Astrocyte of the cerebellum (primary cell): ENCODE data around the gene SORCS1.

Source experiments
- DNase-seq: peaks from one replicate; pipeline ENCODE4 v3.0.0-alpha.2; 2011; ENCODE audit warnings: low read depth
- H3K4me3 ChIP-seq: 2 replicates; pipeline ENCODE4 v1.5.1; 2011; ENCODE audit warnings: mild to moderate bottlenecking, low read depth, low read length, moderate library complexity
- in situ Hi-C: cut with HindIII; loops from 2 replicates; pipeline ENCODE4 v1.10.0; 2017; ENCODE audit warnings: low sequenced_read_pairs
- TF ChIP-seq, protein P1 (sequence below): IDR thresholded peaks from 2 replicates; pipeline ENCODE4 v1.5.1; 2012; ENCODE audit warnings: low read length, low read depth, moderate library complexity, mild to moderate bottlenecking; ENCODE audit errors: missing control alignments

Gene SORCS1

DNA sequence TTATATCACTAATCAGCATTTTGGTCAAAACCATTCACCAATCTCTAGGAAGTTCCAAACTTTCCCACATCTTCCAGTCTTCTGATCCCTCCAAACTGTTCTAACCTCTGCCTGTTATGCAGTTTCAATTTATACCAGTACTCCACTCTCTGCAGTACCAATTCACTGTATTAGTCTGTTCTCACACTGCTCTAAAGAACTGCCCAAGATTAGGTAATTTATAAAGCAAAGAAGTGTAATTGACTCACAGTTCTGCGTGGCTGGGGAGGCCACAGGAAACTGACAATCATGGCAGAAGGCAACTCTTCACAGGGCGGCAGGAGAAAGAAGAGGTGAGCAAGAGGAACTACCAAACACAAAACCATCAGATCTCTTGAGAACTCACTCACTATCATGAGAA is 374.9 kb downstream of the SORCS1 start:
- TF ChIP-seq, protein P1, sequence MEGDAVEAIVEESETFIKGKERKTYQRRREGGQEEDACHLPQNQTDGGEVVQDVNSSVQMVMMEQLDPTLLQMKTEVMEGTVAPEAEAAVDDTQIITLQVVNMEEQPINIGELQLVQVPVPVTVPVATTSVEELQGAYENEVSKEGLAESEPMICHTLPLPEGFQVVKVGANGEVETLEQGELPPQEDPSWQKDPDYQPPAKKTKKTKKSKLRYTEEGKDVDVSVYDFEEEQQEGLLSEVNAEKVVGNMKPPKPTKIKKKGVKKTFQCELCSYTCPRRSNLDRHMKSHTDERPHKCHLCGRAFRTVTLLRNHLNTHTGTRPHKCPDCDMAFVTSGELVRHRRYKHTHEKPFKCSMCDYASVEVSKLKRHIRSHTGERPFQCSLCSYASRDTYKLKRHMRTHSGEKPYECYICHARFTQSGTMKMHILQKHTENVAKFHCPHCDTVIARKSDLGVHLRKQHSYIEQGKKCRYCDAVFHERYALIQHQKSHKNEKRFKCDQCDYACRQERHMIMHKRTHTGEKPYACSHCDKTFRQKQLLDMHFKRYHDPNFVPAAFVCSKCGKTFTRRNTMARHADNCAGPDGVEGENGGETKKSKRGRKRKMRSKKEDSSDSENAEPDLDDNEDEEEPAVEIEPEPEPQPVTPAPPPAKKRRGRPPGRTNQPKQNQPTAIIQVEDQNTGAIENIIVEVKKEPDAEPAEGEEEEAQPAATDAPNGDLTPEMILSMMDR, result no peak
- DNase-seq, result no peak
- in situ Hi-C loops, result no loop called here
- H3K4me3 ChIP-seq, result no peak overlapping the region

DNA sequence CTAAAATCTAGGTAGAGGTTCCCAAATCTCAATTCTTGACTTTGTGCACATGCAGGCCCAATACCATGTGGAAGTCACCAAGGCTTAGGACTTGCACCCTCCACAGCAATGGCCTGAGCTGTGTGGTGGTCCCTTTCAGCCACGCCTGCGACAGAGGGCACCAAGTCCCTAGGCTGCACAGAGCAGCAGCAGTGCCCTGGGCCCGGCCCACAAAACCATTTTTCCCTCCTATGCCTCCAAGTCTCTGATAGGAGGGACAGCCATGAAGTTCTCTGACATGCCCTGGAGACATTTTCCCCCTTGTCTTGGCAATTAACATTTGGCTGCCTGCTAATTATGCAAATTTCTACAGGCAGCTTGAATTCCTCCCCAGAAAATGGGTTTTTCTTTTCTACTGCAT is 375.5 kb downstream of the SORCS1 start:
- in situ Hi-C loops, result no loop called here
- DNase-seq, result no peak
- H3K4me3 ChIP-seq, result no peak overlapping the region
- TF ChIP-seq, protein P1, result no peak

DNA sequence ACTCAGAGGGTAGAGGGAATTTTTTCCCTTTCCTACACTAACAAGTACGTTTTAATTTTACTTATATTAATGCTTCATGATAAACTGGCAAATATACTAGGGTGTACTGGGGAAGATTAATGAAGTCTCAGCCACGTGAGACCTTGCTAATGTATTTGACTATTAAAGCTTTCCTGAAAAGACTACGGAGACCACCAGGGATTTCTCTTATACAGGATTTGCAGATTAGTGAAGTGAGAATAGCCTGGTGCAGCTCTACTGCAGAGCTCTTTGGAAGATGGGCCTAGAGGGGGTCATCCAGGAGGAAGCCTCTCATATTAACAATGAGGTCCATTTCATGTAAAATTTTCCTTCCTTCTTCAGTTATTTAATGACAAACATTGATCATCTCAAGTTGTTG is 379.0 kb downstream of the SORCS1 start:
- in situ Hi-C loops, result no loop called here
- H3K4me3 ChIP-seq, result no peak overlapping the region
- no peak for DNase-seq
- TF ChIP-seq, protein P1, result no peak

DNA sequence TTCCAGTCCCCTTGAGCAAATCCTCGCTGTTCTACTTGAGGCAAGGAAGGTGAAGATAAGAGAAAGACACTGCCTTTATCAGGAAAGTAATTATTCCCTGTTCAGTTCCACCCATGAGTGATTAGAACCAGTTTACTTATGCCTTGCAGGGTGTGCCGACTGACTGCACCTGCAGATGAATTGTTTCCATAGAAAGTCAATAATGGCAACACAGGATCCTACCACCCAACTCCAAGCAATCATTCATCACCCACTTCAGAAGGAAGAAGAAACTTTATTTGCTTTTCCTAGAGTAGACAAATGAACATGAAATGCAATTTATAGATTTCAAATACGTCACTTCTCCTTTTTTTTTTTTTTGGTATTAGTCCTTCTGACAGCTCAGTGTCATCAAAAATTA is 383.9 kb downstream of the SORCS1 start:
- TF ChIP-seq, protein P1, result no peak
- H3K4me3 ChIP-seq, result no peak overlapping the region
- in situ Hi-C loops, result no loop called here
- no peak for DNase-seq

DNA sequence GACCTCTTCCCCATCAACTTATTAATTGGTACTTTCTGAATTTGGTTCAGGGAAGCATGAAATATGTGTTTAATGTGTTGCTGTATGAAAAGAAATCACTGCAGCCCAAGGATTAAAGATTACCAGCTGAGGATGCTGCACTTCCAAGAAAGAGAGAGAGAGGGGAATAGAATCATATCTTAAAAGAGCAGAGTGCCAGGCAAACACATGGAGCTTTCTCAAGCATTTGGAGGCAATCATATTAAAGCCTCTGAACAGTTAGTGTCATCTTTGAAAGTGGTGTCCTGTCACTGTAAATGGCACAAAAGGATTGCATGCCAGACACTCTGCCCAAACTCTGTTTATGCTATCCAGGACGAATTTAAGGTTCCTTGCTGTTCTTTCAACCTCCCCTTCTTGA is 386.7 kb downstream of the SORCS1 start:
- H3K4me3 ChIP-seq, result no peak overlapping the region
- TF ChIP-seq, protein P1, result no peak
- in situ Hi-C loops, result no loop called here
- no peak for DNase-seq

DNA sequence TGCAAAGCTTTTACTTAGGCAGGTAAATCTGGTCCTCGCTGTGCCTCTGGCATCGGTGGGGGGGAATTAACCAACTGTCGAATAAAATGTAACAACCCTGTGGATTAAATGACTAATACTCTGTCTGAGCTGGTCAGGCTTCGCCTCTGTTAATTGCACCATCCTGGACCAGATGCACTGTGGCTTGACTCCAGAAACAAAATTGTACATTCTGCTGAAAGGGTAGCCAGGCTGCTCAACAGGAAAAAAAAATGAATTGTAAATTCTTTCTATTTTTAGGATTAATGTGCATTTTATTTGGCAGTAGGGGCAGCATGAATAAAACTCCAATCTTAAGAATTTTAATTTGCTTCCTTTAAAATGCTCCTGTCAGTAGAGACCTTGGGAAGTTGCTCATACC is 389.4 kb downstream of the SORCS1 start:
- no peak overlapping the region for H3K4me3 ChIP-seq
- in situ Hi-C loops, result no loop called here
- TF ChIP-seq, protein P1, result no peak
- DNase-seq, result no peak

DNA sequence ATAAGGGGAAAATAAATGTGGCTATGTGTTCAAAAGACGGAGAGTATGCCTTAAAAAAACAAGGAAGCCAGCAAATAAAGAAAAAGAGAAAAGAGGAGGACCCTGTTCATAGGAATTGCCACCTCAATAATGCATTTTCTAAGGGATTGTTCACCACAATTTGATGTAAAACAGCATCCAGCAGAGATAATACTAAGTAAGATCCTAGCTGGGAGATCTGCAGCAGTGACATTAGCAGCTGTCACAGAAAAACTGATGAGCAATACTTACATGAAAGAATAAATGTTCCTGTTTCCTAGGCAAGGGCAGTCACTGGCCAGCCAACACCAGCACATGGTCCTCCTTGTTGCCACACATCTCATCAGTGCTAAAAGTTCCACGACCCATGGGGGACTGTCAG is 391.5 kb downstream of the SORCS1 start:
- in situ Hi-C loops, result no loop called here
- no peak for DNase-seq
- H3K4me3 ChIP-seq, result no peak overlapping the region
- TF ChIP-seq, protein P1, result no peak
